AG09309 (cell line): ENCODE data around the gene SLC1A2.

Experiments
- DNase-seq: peaks from one replicate; pipeline ENCODE4 v3.0.0-alpha.2; 2010; ENCODE audit warnings: low read depth
- H3K4me3 ChIP-seq: 2 replicates; pipeline ENCODE4 v1.5.1; 2011; ENCODE audit warnings: mild to moderate bottlenecking, low read depth, low read length, moderate library complexity; ENCODE audit not compliant: control insufficient read depth
- CTCF ChIP-seq: IDR thresholded peaks from 2 replicates; pipeline ENCODE4 v1.5.1; 2011; ENCODE audit warnings: mild to moderate bottlenecking, low read depth, low read length, inconsistent platforms; ENCODE audit not compliant: insufficient read depth, control insufficient read depth; ENCODE audit errors: missing control alignments

The SLC1A2 gene

GRCh38 chr11:35237860-35238715 is 181.3 kb downstream of the SLC1A2 start:
- DNase-seq: no peak
- peak; percentile 57 for TF ChIP-seq CTCF
- no peak overlapping the region for H3K4me3 ChIP-seq

GRCh38 chr11:35237351-35237750 is 182.0 kb downstream of the SLC1A2 start:
- no peak overlapping the region for H3K4me3 ChIP-seq
- no peak for DNase-seq
- TF ChIP-seq CTCF: no peak

GRCh38 chr11:35236667-35237003 is 182.7 kb downstream of the SLC1A2 start:
- DNase-seq: peak; percentile 29
- H3K4me3 ChIP-seq: no peak overlapping the region
- no peak for TF ChIP-seq CTCF

- no peak for DNase-seq
- no peak overlapping the region for H3K4me3 ChIP-seq
- no peak for TF ChIP-seq CTCF
Observed at GRCh38 chr11:35235936-35236666, 183.3 kb downstream of the SLC1A2 start.

- DNase-seq: no peak
- no peak for TF ChIP-seq CTCF
- H3K4me3 ChIP-seq: no peak overlapping the region
Observed at GRCh38 chr11:35235498-35235897, 183.9 kb downstream of the SLC1A2 start.

- DNase-seq: no peak
- no peak for TF ChIP-seq CTCF
- H3K4me3 ChIP-seq: no peak overlapping the region
Observed at GRCh38 chr11:35235157-35235468, 184.2 kb downstream of the SLC1A2 start.
